Naive thymus-derived CD4-positive, alpha-beta T cell (primary cell): ENCODE data around the gene C1orf50. TPM values are rescaled to one million over a fixed set of nuclear protein-coding genes. Genes with fewer than 3 reads are reported as not detected.

ENCODE experiments used
- ATAC-seq: fragments of 150-1000 bp; cut with Tn5 transposase; 2 replicates; pipeline ENCODE4 v1.10.0; 2021; ENCODE audit warnings: mild to moderate bottlenecking, moderate library complexity
- CTCF ChIA-PET: fragments of 350-600 bp; sonication (Branson Sonifier 250); formaldehyde crosslinking; loops from one replicate; lab custom pipeline; 2021; ENCODE audit warnings: antibody characterized with exemption; lab: Charles Lee
- POLR2A ChIA-PET: fragments of 350-600 bp; sonication (Branson Sonifier 250); formaldehyde crosslinking; loops from one replicate; lab custom pipeline; 2021; ENCODE audit warnings: antibody characterized with exemption, inconsistent platforms; lab: Charles Lee
- DNase-seq, 9 donors: peaks; one replicate each; pipeline versions ENCODE4 v3.0.0 to v3.0.0-alpha.2; 2020 to 2022; ENCODE audit warnings: mixed read lengths in 1 of 9
- H3K27ac ChIP-seq: one replicate; pipeline ENCODE4 v1.7.0; 2013; ENCODE audit warnings: mild to moderate bottlenecking, low read depth, low read length, moderate library complexity
- H3K27me3 ChIP-seq, 2 donors: one replicate each; pipeline ENCODE4 v1.7.0; 2013; ENCODE audit warnings: low read length in 2 of 2, mild to moderate bottlenecking in 2 of 2, moderate library complexity in 2 of 2; ENCODE audit not compliant: control insufficient read depth in 2 of 2, insufficient read depth in 2 of 2
- H3K36me3 ChIP-seq, 3 experiments: 1 replicate in 2 of 3; 2 replicates in 1 of 3; pipeline ENCODE4 v1.7.0; 2013; ENCODE audit warnings: low read length in 3 of 3, mild to moderate bottlenecking in 3 of 3, moderate library complexity in 1 of 3; ENCODE audit not compliant: insufficient read depth in 3 of 3, control insufficient read depth in 2 of 3
- H3K4me1 ChIP-seq, 2 donors: one replicate each; pipeline ENCODE4 v1.7.0; 2013; ENCODE audit warnings: low read length in 2 of 2, mild to moderate bottlenecking in 2 of 2, moderate library complexity in 1 of 2; ENCODE audit not compliant: control insufficient read depth in 2 of 2, insufficient read depth in 2 of 2
- H3K4me3 ChIP-seq: 2 replicates; pipeline ENCODE4 v1.7.0; 2013; ENCODE audit warnings: mild to moderate bottlenecking, low read length
- H3K9me3 ChIP-seq, 3 experiments: 1 replicate in 2 of 3; 2 replicates in 1 of 3; pipeline ENCODE4 v1.7.0; 2013; ENCODE audit warnings: low read length in 3 of 3; ENCODE audit not compliant: control insufficient read depth in 2 of 3
- H3K27ac Mint-ChIP-seq, 9 donors: one replicate each; pipeline ENCODE4 v1.8.0; 2020 to 2022; ENCODE audit warnings: mixed read lengths in 9 of 9, mild to moderate bottlenecking in 8 of 9, moderate library complexity in 5 of 9, inconsistent platforms in 2 of 9
- H3K27me3 Mint-ChIP-seq, 5 donors: one replicate each; pipeline ENCODE4 v1.8.0; 2021 to 2022; ENCODE audit warnings: mixed read lengths in 5 of 5, mild to moderate bottlenecking in 1 of 5
- H3K36me3 Mint-ChIP-seq, 5 donors: one replicate each; pipeline ENCODE4 v1.8.0; 2020 to 2022; ENCODE audit warnings: mixed read lengths in 5 of 5, mild to moderate bottlenecking in 3 of 5, inconsistent platforms in 1 of 5
- H3K4me1 Mint-ChIP-seq, 7 donors: one replicate each; pipeline ENCODE4 v1.8.0; 2020 to 2022; ENCODE audit warnings: mixed read lengths in 7 of 7, mild to moderate bottlenecking in 3 of 7, inconsistent platforms in 1 of 7
- H3K4me3 Mint-ChIP-seq, 10 donors: one replicate each; pipeline ENCODE4 v1.8.0; 2020 to 2022; ENCODE audit warnings: mild to moderate bottlenecking in 10 of 10, mixed read lengths in 10 of 10, moderate library complexity in 6 of 10, inconsistent platforms in 2 of 10
- H3K9me3 Mint-ChIP-seq, 11 donors: one replicate each; pipeline ENCODE4 v1.8.0; 2020 to 2022; ENCODE audit warnings: mixed read lengths in 11 of 11, mild to moderate bottlenecking in 4 of 11, inconsistent platforms in 1 of 11, moderate library complexity in 1 of 11
- intact Hi-C, 2 donors: fragments of 100-400 bp; cut with micrococcal nuclease; formaldehyde crosslinking; loops; one replicate each; pipeline ENCODE4 v1.15.1; 2023
- polyA plus RNA-seq, 2 donors: library from polyadenylated mRNA; unstranded; fragments of 300-500 nt; fragmentation: Illumina TruSeq; gene quantifications; one replicate each; pipeline ENCODE4 v1.2.3, GENCODE V29; 2021
- total RNA-seq, 6 experiments: library from RNA in 5 of 6; stranded (reverse) in 5 of 6; gene quantifications; 1 replicate in 5 of 6; 2 replicates in 1 of 6; pipeline ENCODE4 v1.2.3 and lab custom pipeline; 2021 to 2026

Gene C1orf50
- total and polyA plus RNA-seq, 7 experiments from 2014 or later, result 3.4 to 20.8 (median 14.2) TPM

- ChIA-PET POLR2A (no interaction called here), CTCF (no interaction called here)
- Histone ChIP-seq H3K4me3 (no peak overlapping the region), H3K4me1 (no peaks in the 10 kb centered on the region), H3K27ac (no peak overlapping the region), H3K36me3 (no peaks in the 10 kb centered on the region), H3K27me3 (no peaks in the 10 kb centered on the region), H3K9me3 (no peaks in the 10 kb centered on the region)
- no peak overlapping the region for H3K4me3 Mint-ChIP-seq
- no peaks in the 10 kb centered on the region for H3K36me3 Mint-ChIP-seq
- no peaks in the 10 kb centered on the region for H3K27me3 Mint-ChIP-seq
- no peak for DNase-seq
- H3K27ac Mint-ChIP-seq, result no peak overlapping the region
- H3K9me3 Mint-ChIP-seq, result no peaks in the 10 kb centered on the region
- intact Hi-C loops, result no loop called here
- H3K4me1 Mint-ChIP-seq, result peaks cover 5 to 11% (median 10%) of the 10 kb centered on the region in 7 donors
- ATAC-seq, result no peak
These were observed 32.0 kb upstream of the C1orf50 start for GRCh38 chr1:42735056-42735455.

- CTCF ChIA-PET, result interaction anchor here (0.6 kb wide), 1 partner anchor 21 kb away, joined by 4 read pairs; no protein-coding TSS in a partner anchor
- no peak for DNase-seq
- H3K27me3 Mint-ChIP-seq, result no peaks in the 10 kb centered on the region
These were observed 31.5 kb upstream of the C1orf50 start for GRCh38 chr1:42735477-42736105.

GRCh38 chr1:42736152-42736551 lies 30.9 kb upstream of the C1orf50 start:
- no peaks in the 10 kb centered on the region for H3K27me3 ChIP-seq
- H3K27ac Mint-ChIP-seq, result peak overlapping the region in 1 of 9 donors; percentile 0
- peak; percentile 28 for ATAC-seq
- DNase-seq, result no peak
- no peaks in the 10 kb centered on the region for H3K9me3 Mint-ChIP-seq
- H3K4me3 Mint-ChIP-seq, result no peak overlapping the region
- ChIA-PET CTCF (interaction anchor here (0.6 kb wide), 1 partner anchor 22 kb away, joined by 4 read pairs; no protein-coding TSS in a partner anchor), POLR2A (no interaction called here)
- no peaks in the 10 kb centered on the region for H3K4me1 ChIP-seq
- intact Hi-C loops, result loop anchor here in 1 of 2 donors (2.0 kb wide), 1 partner anchor 157 kb away; no protein-coding TSS in a partner anchor
- no peaks in the 10 kb centered on the region for H3K36me3 ChIP-seq
- no peak overlapping the region for H3K27ac ChIP-seq
- no peak overlapping the region for H3K4me3 ChIP-seq
- H3K4me1 Mint-ChIP-seq, result peaks cover 5 to 11% (median 10%) of the 10 kb centered on the region in 7 donors
- H3K27me3 Mint-ChIP-seq, result no peaks in the 10 kb centered on the region
- H3K9me3 ChIP-seq, result no peaks in the 10 kb centered on the region
- no peaks in the 10 kb centered on the region for H3K36me3 Mint-ChIP-seq

More at GRCh38 chr1:42735477-42736105, 31.5 kb upstream of the C1orf50 start:
- Histone ChIP-seq H3K4me1 (no peaks in the 10 kb centered on the region), H3K4me3 (no peak overlapping the region), H3K27me3 (no peaks in the 10 kb centered on the region), H3K27ac (no peak overlapping the region), H3K36me3 (no peaks in the 10 kb centered on the region), H3K9me3 (no peaks in the 10 kb centered on the region)
- Mint-ChIP-seq H3K4me1 (peaks cover 5 to 11% (median 10%) of the 10 kb centered on the region in 7 donors), H3K4me3 (no peak overlapping the region), H3K27ac (no peak overlapping the region), H3K36me3 (no peaks in the 10 kb centered on the region), H3K9me3 (no peaks in the 10 kb centered on the region)
- POLR2A ChIA-PET, result no interaction called here
- intact Hi-C loops, result loop anchor here in 1 of 2 donors (2.0 kb wide), 1 partner anchor 157 kb away; no protein-coding TSS in a partner anchor
- no peak for ATAC-seq

- no peaks in the 10 kb centered on the region for H3K9me3 ChIP-seq
- intact Hi-C loops, result loop anchor here in 1 of 2 donors (2.0 kb wide), 1 partner anchor 158 kb away; no protein-coding TSS in a partner anchor
- no peaks in the 10 kb centered on the region for H3K4me1 ChIP-seq
- Mint-ChIP-seq H3K4me3 (no peak overlapping the region), H3K9me3 (no peaks in the 10 kb centered on the region), H3K4me1 (peaks cover 5 to 11% (median 10%) of the 10 kb centered on the region in 7 donors), H3K27me3 (no peaks in the 10 kb centered on the region), H3K27ac (peak overlapping the region in 5 of 9 donors; percentile 0 to 69 (median 52)), H3K36me3 (no peaks in the 10 kb centered on the region)
- H3K27ac ChIP-seq, result no peak overlapping the region
- ChIA-PET CTCF (no interaction called here), POLR2A (no interaction called here)
- H3K4me3 ChIP-seq, result no peak overlapping the region
- ATAC-seq (no peak), DNase-seq (no peak)
- no peaks in the 10 kb centered on the region for H3K27me3 ChIP-seq
- H3K36me3 ChIP-seq, result no peaks in the 10 kb centered on the region
These were observed 30.4 kb upstream of the C1orf50 start for GRCh38 chr1:42736571-42737200.

GRCh38 chr1:42737257-42737656 lies 29.8 kb upstream of the C1orf50 start:
- Mint-ChIP-seq H3K27me3 (no peaks in the 10 kb centered on the region), H3K9me3 (no peaks in the 10 kb centered on the region), H3K36me3 (no peaks in the 10 kb centered on the region), H3K4me1 (peaks cover 5 to 11% (median 10%) of the 10 kb centered on the region in 7 donors), H3K4me3 (no peak overlapping the region), H3K27ac (peak overlapping the region in 6 of 9 donors; percentile 0 to 79 (median 58))
- ATAC-seq (peak; percentile 57), DNase-seq (peak in 1 of 9 donors; percentile 16)
- Histone ChIP-seq H3K4me1 (no peaks in the 10 kb centered on the region), H3K36me3 (no peaks in the 10 kb centered on the region), H3K27ac (no peak overlapping the region), H3K27me3 (no peaks in the 10 kb centered on the region), H3K4me3 (no peak overlapping the region), H3K9me3 (no peaks in the 10 kb centered on the region)
- intact Hi-C loops, result loop anchor here in 1 of 2 donors (2.0 kb wide), 1 partner anchor 158 kb away; no protein-coding TSS in a partner anchor
- ChIA-PET POLR2A (no interaction called here), CTCF (no interaction called here)

- no peaks in the 10 kb centered on the region for H3K4me1 ChIP-seq
- no peak for DNase-seq
- CTCF ChIA-PET, result no interaction called here
- POLR2A ChIA-PET, result interaction anchor here (0.6 kb wide), 1 partner anchor 24 kb away, joined by 3 read pairs; no protein-coding TSS in a partner anchor
- no peaks in the 10 kb centered on the region for H3K9me3 ChIP-seq
- intact Hi-C loops, result loop anchor here in 1 of 2 donors (2.0 kb wide), 1 partner anchor 159 kb away; no protein-coding TSS in a partner anchor
- Mint-ChIP-seq H3K9me3 (no peaks in the 10 kb centered on the region), H3K4me1 (peaks cover 5 to 11% (median 10%) of the 10 kb centered on the region in 7 donors), H3K4me3 (no peak overlapping the region), H3K27ac (no peak overlapping the region), H3K36me3 (no peaks in the 10 kb centered on the region), H3K27me3 (no peaks in the 10 kb centered on the region)
- no peak overlapping the region for H3K4me3 ChIP-seq
- no peaks in the 10 kb centered on the region for H3K36me3 ChIP-seq
- no peak overlapping the region for H3K27ac ChIP-seq
- H3K27me3 ChIP-seq, result no peaks in the 10 kb centered on the region
- no peak for ATAC-seq
These were observed 28.9 kb upstream of the C1orf50 start for GRCh38 chr1:42737986-42738677.
